ENCODE measurements around the gene COL27A1.

DNA sequence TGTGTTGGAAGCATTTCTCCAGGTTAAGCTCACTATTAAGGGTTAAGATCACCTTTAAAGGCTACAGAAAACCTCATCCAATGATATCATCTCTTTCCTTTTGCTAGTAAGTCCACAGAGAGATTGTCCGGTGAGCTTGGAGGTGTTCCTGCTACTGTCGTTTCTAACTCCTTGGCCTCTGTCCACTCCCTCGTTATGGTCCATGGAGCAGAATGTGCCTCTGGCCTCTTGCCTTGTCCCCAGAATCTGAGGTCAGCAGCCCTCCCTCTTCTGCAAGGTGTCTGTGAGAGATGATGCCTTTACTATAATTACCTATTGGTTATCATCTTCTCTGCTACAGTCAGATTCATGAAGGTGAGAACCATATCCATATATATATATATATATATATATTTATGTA lies 189.4 kb downstream of the COL27A1 start:
- TF ChIP-seq PHF8 (IDR thresholded peaks at IDR 0.05; ENCODE audit: borderline replicate concordance, low read depth) = no peak
- TF ChIP-seq, protein P1, sequence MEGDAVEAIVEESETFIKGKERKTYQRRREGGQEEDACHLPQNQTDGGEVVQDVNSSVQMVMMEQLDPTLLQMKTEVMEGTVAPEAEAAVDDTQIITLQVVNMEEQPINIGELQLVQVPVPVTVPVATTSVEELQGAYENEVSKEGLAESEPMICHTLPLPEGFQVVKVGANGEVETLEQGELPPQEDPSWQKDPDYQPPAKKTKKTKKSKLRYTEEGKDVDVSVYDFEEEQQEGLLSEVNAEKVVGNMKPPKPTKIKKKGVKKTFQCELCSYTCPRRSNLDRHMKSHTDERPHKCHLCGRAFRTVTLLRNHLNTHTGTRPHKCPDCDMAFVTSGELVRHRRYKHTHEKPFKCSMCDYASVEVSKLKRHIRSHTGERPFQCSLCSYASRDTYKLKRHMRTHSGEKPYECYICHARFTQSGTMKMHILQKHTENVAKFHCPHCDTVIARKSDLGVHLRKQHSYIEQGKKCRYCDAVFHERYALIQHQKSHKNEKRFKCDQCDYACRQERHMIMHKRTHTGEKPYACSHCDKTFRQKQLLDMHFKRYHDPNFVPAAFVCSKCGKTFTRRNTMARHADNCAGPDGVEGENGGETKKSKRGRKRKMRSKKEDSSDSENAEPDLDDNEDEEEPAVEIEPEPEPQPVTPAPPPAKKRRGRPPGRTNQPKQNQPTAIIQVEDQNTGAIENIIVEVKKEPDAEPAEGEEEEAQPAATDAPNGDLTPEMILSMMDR (IDR thresholded peaks at IDR 0.05) = no peak
- no peak for TF ChIP-seq ZC3H11A (IDR thresholded peaks at IDR 0.05)
- TF ChIP-seq RAD21 (conservative IDR thresholded peaks at IDR 0.05 in 1 of 2, IDR thresholded peaks at IDR 0.05 in 1 of 2) = no peak
- no peak for TF ChIP-seq KDM1A (IDR thresholded peaks at IDR 0.05; ENCODE audit: low read depth)
- TF ChIP-seq REST (IDR thresholded peaks at IDR 0.05) = no peak

Data from A549 (cell line).